ENCODE measurements around the gene INPP5K.
"Not testable (repeated sequence)": the region's sequence is repeated elsewhere in the genome, so short reads cannot be mapped to it uniquely, and the experiment has no call there.

Gene INPP5K

GRCh38 chr17:1516388-1517161 lies at the start of gene INPP5K:
Gene INPP5K (minus strand): TSS chr17:1516612. CDS start chr17:1516499, 113 bp downstream.
- Histone ChIP-seq H3K27me3 (ENCODE audit: control insufficient read depth, insufficient read depth, low read length) (no peaks in the 10 kb centered on the region), H3K36me3 (ENCODE audit: control insufficient read depth, insufficient read depth, low read length) (peaks cover 14% of the 10 kb centered on the region), H3K27ac (ENCODE audit: low read depth, low read length) (peak within 1 kb of the TSS; percentile 92), H3K4me1 (ENCODE audit: control insufficient read depth, insufficient read depth, low read length) (peaks cover 20% of the 10 kb centered on the region), H3K9ac (ENCODE audit: low read length) (peak within 1 kb of the TSS; percentile 97), H3K4me3 (ENCODE audit: low read length) (peak within 1 kb of the TSS; percentile 93)

- no peaks in the 10 kb centered on the region for H3K4me1 ChIP-seq (ENCODE audit: control insufficient read depth, insufficient read depth, low read length)
- no peak overlapping the region for H3K4me3 ChIP-seq (ENCODE audit: low read length)
- H3K27ac ChIP-seq (ENCODE audit: low read depth, low read length) = no peak overlapping the region
- H3K27me3 ChIP-seq (ENCODE audit: control insufficient read depth, insufficient read depth, low read length) = no peaks in the 10 kb centered on the region
- H3K36me3 ChIP-seq (ENCODE audit: control insufficient read depth, insufficient read depth, low read length) = no peaks in the 10 kb centered on the region
- no peak overlapping the region for H3K9ac ChIP-seq (ENCODE audit: low read length)
Measured at GRCh38 chr17:1565877-1566276, 49.5 kb upstream of the INPP5K start.

- Histone ChIP-seq H3K36me3 (ENCODE audit: control insufficient read depth, insufficient read depth, low read length) (no peaks in the 10 kb centered on the region), H3K4me3 (ENCODE audit: low read length) (no peak overlapping the region), H3K4me1 (ENCODE audit: control insufficient read depth, insufficient read depth, low read length) (no peaks in the 10 kb centered on the region), H3K27ac (ENCODE audit: low read depth, low read length) (no peak overlapping the region), H3K27me3 (ENCODE audit: control insufficient read depth, insufficient read depth, low read length) (no peaks in the 10 kb centered on the region), H3K9ac (ENCODE audit: low read length) (no peak overlapping the region)
Measured at GRCh38 chr17:1563786-1564613, 47.6 kb upstream of the INPP5K start.

- not testable (repeated sequence) for H3K4me1 ChIP-seq (ENCODE audit: control insufficient read depth, insufficient read depth, low read length); H3K9ac ChIP-seq (ENCODE audit: low read length)
- peak overlapping the region; percentile 57 for H3K4me3 ChIP-seq (ENCODE audit: low read length)
Measured at GRCh38 chr17:1563471-1563785, 47.0 kb upstream of the INPP5K start.

DNA sequence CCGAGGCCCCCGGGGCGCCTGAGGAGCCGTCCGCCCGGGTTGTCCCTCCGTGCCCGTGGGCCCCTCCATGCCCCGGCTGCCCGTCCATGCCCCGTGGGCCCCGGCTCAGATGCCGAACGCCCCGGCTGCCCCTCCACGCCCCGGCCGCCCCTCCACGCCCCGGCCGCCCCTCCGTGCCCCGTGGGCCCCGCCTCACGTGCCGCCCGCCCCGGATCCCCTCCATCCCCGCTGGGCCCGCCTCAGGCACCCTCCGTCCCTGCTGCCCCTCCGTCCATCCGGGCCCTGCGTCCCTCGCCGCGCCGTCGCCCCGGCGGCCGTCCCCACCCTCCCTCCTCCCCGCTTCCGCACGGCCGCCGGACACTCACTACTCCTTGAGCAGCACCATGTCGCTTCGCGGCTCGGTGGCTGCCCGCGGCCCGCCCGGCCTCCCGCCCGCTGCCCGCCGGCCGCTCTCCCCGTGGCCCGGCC lies 45.8 kb upstream of the INPP5K start:
- Histone ChIP-seq H3K4me1 (ENCODE audit: control insufficient read depth, insufficient read depth, low read length) (no peaks in the 10 kb centered on the region), H3K36me3 (ENCODE audit: control insufficient read depth, insufficient read depth, low read length) (no peaks in the 10 kb centered on the region), H3K27me3 (ENCODE audit: control insufficient read depth, insufficient read depth, low read length) (no peaks in the 10 kb centered on the region), H3K4me3 (ENCODE audit: low read length) (peak overlapping the region; percentile 70), H3K27ac (ENCODE audit: low read depth, low read length) (peak overlapping the region; percentile 83), H3K9ac (ENCODE audit: low read length) (peak overlapping the region; percentile 19)

More at GRCh38 chr17:1563471-1563785, 47.0 kb upstream of the INPP5K start:
- H3K36me3 ChIP-seq (ENCODE audit: control insufficient read depth, insufficient read depth, low read length); H3K27me3 ChIP-seq (ENCODE audit: control insufficient read depth, insufficient read depth, low read length); H3K27ac ChIP-seq (ENCODE audit: low read depth, low read length): not testable (repeated sequence)

DNA sequence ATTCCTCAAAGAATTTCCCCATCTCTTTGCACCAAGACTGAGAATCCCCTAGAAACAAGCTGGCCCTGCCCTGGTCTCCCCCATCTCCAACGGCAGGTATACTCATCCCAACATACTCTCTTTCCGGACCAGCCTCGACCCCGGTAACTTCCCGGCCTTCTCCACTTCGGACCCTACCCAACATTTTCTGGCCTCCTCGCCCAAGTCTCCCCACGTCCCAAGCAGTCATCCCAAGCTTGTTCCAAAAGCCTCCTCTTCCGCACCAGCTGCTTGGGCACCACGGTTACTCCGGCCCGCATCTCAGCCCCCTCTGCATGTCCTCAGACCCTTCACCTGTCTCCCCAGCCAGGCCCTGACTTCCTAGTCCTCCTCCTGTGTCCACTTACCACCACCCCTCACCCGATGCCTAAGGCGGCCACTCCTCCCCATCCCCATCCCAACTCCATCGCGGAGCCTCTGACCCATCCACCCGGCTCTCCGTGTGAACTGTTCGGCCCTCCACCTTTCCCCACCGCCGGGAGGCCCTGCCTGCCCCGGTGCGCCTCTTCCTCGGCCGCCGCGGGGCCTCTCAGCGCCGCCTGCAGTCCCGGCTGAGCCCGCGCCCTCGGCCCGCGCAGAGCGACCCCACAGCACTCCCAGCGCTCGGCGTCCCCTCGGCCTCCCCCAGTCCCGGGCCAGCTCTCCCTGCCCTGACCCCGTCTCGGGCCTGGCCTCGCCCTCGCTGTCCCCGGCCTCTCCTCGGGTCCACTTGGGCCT lies 45.2 kb upstream of the INPP5K start:
- Histone ChIP-seq H3K4me3 (ENCODE audit: low read length) (peak overlapping the region; percentile 70), H3K9ac (ENCODE audit: low read length) (peak overlapping the region; percentile 19), H3K27ac (ENCODE audit: low read depth, low read length) (peak overlapping the region; percentile 83), H3K27me3 (ENCODE audit: control insufficient read depth, insufficient read depth, low read length) (no peaks in the 10 kb centered on the region), H3K4me1 (ENCODE audit: control insufficient read depth, insufficient read depth, low read length) (no peaks in the 10 kb centered on the region), H3K36me3 (ENCODE audit: control insufficient read depth, insufficient read depth, low read length) (no peaks in the 10 kb centered on the region)

- Histone ChIP-seq H3K4me3 (ENCODE audit: low read length) (peak overlapping the region; percentile 70), H3K9ac (ENCODE audit: low read length) (no peak overlapping the region), H3K27me3 (ENCODE audit: control insufficient read depth, insufficient read depth, low read length) (no peaks in the 10 kb centered on the region), H3K27ac (ENCODE audit: low read depth, low read length) (no peak overlapping the region), H3K4me1 (ENCODE audit: control insufficient read depth, insufficient read depth, low read length) (no peaks in the 10 kb centered on the region), H3K36me3 (ENCODE audit: control insufficient read depth, insufficient read depth, low read length) (no peaks in the 10 kb centered on the region)
Measured at GRCh38 chr17:1560858-1561355, 44.5 kb upstream of the INPP5K start.

- no peak overlapping the region for H3K27ac ChIP-seq (ENCODE audit: low read depth, low read length)
- no peak overlapping the region for H3K9ac ChIP-seq (ENCODE audit: low read length)
Measured at GRCh38 chr17:1560101-1560857, 43.9 kb upstream of the INPP5K start.

DNA sequence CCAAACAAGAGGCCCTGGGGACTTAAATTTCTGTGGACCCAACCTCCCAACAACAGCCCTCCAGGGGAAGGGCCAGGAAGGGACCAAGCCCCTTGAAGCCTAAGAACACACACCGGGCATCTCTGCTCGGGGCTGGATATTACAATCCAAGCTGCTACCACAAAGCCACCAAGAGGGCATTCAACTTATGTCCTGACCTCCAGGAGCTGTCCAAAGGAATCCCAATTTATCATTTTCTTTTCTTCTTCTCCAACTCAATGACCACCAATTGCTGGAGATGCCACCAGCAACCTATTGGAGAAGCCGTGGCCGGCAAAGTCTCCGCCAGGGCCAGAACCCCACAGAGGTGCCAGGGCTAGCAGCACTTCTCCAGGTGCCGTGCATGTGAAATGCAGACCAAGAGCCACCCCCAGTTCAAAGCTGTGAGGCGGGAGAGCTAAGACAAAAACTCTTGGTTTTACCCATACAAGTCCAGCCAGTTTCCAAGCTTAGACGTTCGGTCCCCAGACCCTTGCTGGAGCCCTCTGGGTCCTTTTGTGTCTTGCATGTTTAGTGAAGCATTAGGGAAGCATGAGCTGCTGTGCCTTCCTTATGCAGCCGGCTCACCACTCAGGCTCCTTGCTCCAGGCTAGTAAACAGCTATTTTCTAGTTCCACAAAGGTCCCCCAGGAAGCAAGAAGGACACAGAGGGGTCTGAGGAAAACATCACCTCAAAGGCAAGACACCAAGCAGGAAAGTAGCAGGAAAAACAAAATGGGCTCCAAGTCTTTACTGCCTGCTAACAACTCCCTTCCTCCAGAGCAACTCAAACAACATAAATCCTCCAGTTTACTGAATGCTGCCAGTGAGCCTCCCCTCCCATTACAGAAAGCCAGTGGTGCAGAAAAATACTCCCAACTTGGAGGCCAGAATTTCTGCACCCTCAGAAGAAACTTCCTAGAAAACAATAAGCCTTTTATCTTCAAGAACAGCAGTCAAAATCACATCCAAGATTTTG lies 42.9 kb upstream of the INPP5K start:
- H3K4me1 ChIP-seq (ENCODE audit: control insufficient read depth, insufficient read depth, low read length) = peaks cover 5% of the 10 kb centered on the region
- H3K9ac ChIP-seq (ENCODE audit: low read length) = no peak overlapping the region
- H3K27me3 ChIP-seq (ENCODE audit: control insufficient read depth, insufficient read depth, low read length) = no peaks in the 10 kb centered on the region
- H3K27ac ChIP-seq (ENCODE audit: low read depth, low read length) = no peak overlapping the region
- no peak overlapping the region for H3K4me3 ChIP-seq (ENCODE audit: low read length)
- no peaks in the 10 kb centered on the region for H3K36me3 ChIP-seq (ENCODE audit: control insufficient read depth, insufficient read depth, low read length)

More at GRCh38 chr17:1560101-1560857, 43.9 kb upstream of the INPP5K start:
- no peaks in the 10 kb centered on the region for H3K27me3 ChIP-seq (ENCODE audit: control insufficient read depth, insufficient read depth, low read length)
- no peaks in the 10 kb centered on the region for H3K36me3 ChIP-seq (ENCODE audit: control insufficient read depth, insufficient read depth, low read length)
- H3K4me3 ChIP-seq (ENCODE audit: low read length) = no peak overlapping the region
- H3K4me1 ChIP-seq (ENCODE audit: control insufficient read depth, insufficient read depth, low read length) = no peaks in the 10 kb centered on the region

GRCh38 chr17:1558401-1558800 lies 42.0 kb upstream of the INPP5K start:
- Histone ChIP-seq H3K27me3 (ENCODE audit: control insufficient read depth, insufficient read depth, low read length) (no peaks in the 10 kb centered on the region), H3K4me3 (ENCODE audit: low read length) (no peak overlapping the region), H3K27ac (ENCODE audit: low read depth, low read length) (no peak overlapping the region), H3K9ac (ENCODE audit: low read length) (no peak overlapping the region), H3K36me3 (ENCODE audit: control insufficient read depth, insufficient read depth, low read length) (no peaks in the 10 kb centered on the region), H3K4me1 (ENCODE audit: control insufficient read depth, insufficient read depth, low read length) (peaks cover 13% of the 10 kb centered on the region)

All from rectal smooth muscle tissue (tissue), 1 donor.